ENCODE data around the gene C1QTNF12. TPM values are rescaled to one million over a fixed set of nuclear protein-coding genes. Genes with fewer than 3 reads are reported as not detected.

The C1QTNF12 gene
- total and polyA plus RNA-seq, 2 experiments from 2014 or later, result 3.8 to 6.6 TPM

DNA sequence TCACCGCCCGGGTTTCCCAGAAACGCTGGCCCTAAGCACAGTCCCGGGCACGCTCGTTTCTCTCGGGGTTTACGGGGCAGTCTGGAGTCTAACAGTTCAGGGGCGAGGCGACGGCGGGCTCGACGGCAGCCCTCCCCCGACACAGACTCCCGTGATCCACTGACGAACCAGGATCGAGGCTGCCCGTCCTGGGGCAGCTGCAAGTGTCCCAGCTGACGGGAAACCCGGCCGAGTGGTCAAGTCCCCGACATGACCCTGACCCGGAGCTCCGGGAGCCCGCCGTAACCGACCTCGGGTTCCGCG is 26.6 kb upstream of the C1QTNF12 start:
- Histone ChIP-seq H3K4me3 (peak overlapping the region; percentile 74), H3K36me3 (replicated peaks; ENCODE audit: insufficient read depth, low read depth) (no peaks in the 10 kb centered on the region), H2AFZ (no peak overlapping the region), H4K20me1 (ENCODE audit: insufficient read depth, poor library complexity, severe bottlenecking) (peaks cover 43% of the 10 kb centered on the region), H3K4me2 (peak overlapping the region; percentile 100), H3K27ac (peak overlapping the region; percentile 78), H3K27me3 (no peaks in the 10 kb centered on the region), H3K9me2 (replicated peaks; ENCODE audit: insufficient read depth) (no peaks in the 10 kb centered on the region), H3K79me2 (peaks cover 49% of the 10 kb centered on the region), H3K9me3 (ENCODE audit: low read depth) (no peaks in the 10 kb centered on the region), H3K4me1 (ENCODE audit: insufficient read depth) (peaks cover 22% of the 10 kb centered on the region)
- WGBS (ENCODE audit: low lambda C conversion rate, missing lambda C conversion rate), result 1% methylated on average over 30 of the region's 31 CpGs
- DNase-seq (ENCODE audit: low spot score), result no peak
- TF ChIP-seq EZH2phosphoT487 (IDR thresholded peaks at IDR 0.05; ENCODE audit: low read depth, severe bottlenecking, unreplicated experiment) (no peak), EZH2 (IDR thresholded peaks at IDR 0.05; ENCODE audit: borderline replicate concordance) (no peak)
- TF ChIP-seq, protein P1, sequence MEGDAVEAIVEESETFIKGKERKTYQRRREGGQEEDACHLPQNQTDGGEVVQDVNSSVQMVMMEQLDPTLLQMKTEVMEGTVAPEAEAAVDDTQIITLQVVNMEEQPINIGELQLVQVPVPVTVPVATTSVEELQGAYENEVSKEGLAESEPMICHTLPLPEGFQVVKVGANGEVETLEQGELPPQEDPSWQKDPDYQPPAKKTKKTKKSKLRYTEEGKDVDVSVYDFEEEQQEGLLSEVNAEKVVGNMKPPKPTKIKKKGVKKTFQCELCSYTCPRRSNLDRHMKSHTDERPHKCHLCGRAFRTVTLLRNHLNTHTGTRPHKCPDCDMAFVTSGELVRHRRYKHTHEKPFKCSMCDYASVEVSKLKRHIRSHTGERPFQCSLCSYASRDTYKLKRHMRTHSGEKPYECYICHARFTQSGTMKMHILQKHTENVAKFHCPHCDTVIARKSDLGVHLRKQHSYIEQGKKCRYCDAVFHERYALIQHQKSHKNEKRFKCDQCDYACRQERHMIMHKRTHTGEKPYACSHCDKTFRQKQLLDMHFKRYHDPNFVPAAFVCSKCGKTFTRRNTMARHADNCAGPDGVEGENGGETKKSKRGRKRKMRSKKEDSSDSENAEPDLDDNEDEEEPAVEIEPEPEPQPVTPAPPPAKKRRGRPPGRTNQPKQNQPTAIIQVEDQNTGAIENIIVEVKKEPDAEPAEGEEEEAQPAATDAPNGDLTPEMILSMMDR (IDR thresholded peaks at IDR 0.05; ENCODE audit: poor library complexity), result no peak

DNA sequence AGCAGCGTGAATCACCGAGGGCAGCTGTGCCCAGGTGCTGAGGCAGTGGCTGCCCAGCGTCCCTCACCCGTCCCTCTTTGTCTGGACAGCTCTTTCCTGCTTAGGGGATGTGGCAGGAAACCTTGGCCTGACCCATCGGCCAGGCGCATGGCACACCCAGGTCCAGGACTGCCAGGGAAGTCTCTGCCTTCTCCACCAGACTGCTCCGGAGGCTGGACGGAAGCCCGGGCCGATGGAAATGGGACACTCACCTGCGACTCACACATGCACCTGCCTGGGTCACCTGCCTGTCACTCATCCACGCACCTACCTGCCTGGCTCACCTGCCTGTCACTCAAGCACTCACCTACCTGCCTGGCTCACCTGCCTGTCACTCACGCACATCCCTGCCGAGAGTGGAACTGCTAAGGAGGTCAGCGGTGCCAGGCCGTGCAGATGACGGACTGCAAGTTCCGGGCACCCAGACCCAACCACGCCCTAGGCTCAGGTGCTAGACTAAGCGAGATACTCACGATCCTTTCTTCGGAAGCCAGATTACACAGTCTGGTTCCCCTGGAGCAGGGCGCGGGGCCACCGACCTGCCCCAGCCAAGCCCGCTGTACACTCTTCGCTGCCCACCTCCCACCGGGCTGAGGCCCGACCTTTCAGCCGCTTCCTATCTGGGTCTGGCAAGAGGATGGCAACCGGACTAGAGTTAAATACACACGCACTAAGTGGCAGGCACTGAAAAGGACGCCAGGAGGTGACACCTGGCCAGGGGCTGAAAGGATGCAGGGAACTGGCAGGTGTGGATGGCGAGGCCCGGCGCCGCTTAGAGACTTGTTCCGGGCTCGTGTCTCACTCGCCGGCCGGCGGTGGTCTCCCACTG is 26.1 kb upstream of the C1QTNF12 start:
- peaks cover 47% of the 10 kb centered on the region for H4K20me1 ChIP-seq (ENCODE audit: insufficient read depth, poor library complexity, severe bottlenecking)
- no peak overlapping the region for H2AFZ ChIP-seq
- no peaks in the 10 kb centered on the region for H3K9me3 ChIP-seq (ENCODE audit: low read depth)
- H3K79me2 ChIP-seq, result peaks cover 55% of the 10 kb centered on the region
- H3K36me3 ChIP-seq (replicated peaks; ENCODE audit: insufficient read depth, low read depth), result no peaks in the 10 kb centered on the region
- H3K4me1 ChIP-seq (ENCODE audit: insufficient read depth), result peaks cover 22% of the 10 kb centered on the region
- no peak for TF ChIP-seq EZH2phosphoT487 (IDR thresholded peaks at IDR 0.05; ENCODE audit: low read depth, severe bottlenecking, unreplicated experiment)
- TF ChIP-seq EZH2 (IDR thresholded peaks at IDR 0.05; ENCODE audit: borderline replicate concordance), result no peak
- TF ChIP-seq, protein P1 (IDR thresholded peaks at IDR 0.05; ENCODE audit: poor library complexity), result no peak
- H3K27me3 ChIP-seq, result no peaks in the 10 kb centered on the region
- peak overlapping the region; percentile 78 for H3K27ac ChIP-seq
- peak overlapping the region; percentile 100 for H3K4me2 ChIP-seq
- H3K9me2 ChIP-seq (replicated peaks; ENCODE audit: insufficient read depth), result no peaks in the 10 kb centered on the region
- no peak for DNase-seq (ENCODE audit: low spot score)
- H3K4me3 ChIP-seq, result peak overlapping the region; percentile 74
- WGBS (ENCODE audit: low lambda C conversion rate, missing lambda C conversion rate), result 47% methylated on average over 43 of the region's 43 CpGs

DNA sequence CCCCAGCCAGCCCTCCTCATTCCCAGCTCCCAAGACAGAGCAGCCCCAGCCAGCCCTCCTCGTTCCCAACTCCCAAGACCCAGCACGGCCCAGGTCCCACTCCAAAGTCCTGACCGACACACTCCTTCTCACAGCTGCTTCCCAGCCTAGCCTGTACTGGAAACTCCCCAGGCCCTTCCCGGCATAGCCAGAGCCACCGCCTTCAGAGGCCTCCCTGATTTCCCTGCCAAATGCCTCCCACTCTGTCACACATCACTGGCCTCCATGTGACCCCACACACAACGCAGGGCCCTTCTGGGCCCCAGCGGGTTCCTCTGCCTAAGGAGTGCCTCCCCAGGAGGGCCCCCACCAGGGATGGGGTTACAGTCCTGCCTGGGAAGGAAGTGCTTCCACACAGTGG is 24.3 kb upstream of the C1QTNF12 start:
- no peaks in the 10 kb centered on the region for H3K9me3 ChIP-seq (ENCODE audit: low read depth)
- H3K4me3 ChIP-seq, result no peak overlapping the region
- no peak overlapping the region for H2AFZ ChIP-seq
- peak overlapping the region; percentile 100 for H3K4me2 ChIP-seq
- no peaks in the 10 kb centered on the region for H3K36me3 ChIP-seq (replicated peaks; ENCODE audit: insufficient read depth, low read depth)
- H3K4me1 ChIP-seq (ENCODE audit: insufficient read depth), result peaks cover 22% of the 10 kb centered on the region
- peaks cover 59% of the 10 kb centered on the region for H4K20me1 ChIP-seq (ENCODE audit: insufficient read depth, poor library complexity, severe bottlenecking)
- no peak overlapping the region for H3K27ac ChIP-seq
- TF ChIP-seq, protein P1 (IDR thresholded peaks at IDR 0.05; ENCODE audit: poor library complexity), result no peak
- TF ChIP-seq EZH2phosphoT487 (IDR thresholded peaks at IDR 0.05; ENCODE audit: low read depth, severe bottlenecking, unreplicated experiment) (no peak), EZH2 (IDR thresholded peaks at IDR 0.05; ENCODE audit: borderline replicate concordance) (no peak)
- no peak for DNase-seq (ENCODE audit: low spot score)
- peaks cover 69% of the 10 kb centered on the region for H3K79me2 ChIP-seq
- WGBS (ENCODE audit: low lambda C conversion rate, missing lambda C conversion rate), result 92% methylated on average over 7 of the region's 7 CpGs
- H3K9me2 ChIP-seq (replicated peaks; ENCODE audit: insufficient read depth), result no peaks in the 10 kb centered on the region
- no peaks in the 10 kb centered on the region for H3K27me3 ChIP-seq
